HUES6 (cell line): ENCODE measurements around the gene HTR2C.
A peak's percentile ranks its signal among the peaks of the same experiment; 100 is the strongest.

Experiments used
- H3K27ac ChIP-seq: 2 replicates; pipeline ENCODE4 v1.7.0; 2013; ENCODE audit warnings: low read depth, mild to moderate bottlenecking, low read length, inconsistent platforms
- H3K27me3 ChIP-seq: 2 replicates; pipeline ENCODE4 v1.6.1; 2013; ENCODE audit warnings: low read length; ENCODE audit not compliant: control insufficient read depth, insufficient read depth
- H3K36me3 ChIP-seq: 2 replicates; pipeline ENCODE4 v1.6.1; 2013; ENCODE audit warnings: low read length; ENCODE audit not compliant: control insufficient read depth, insufficient read depth
- H3K4me1 ChIP-seq: 2 replicates; pipeline ENCODE4 v1.6.1; 2013; ENCODE audit warnings: low read length; ENCODE audit not compliant: control insufficient read depth, insufficient read depth
- H3K4me3 ChIP-seq: 2 replicates; pipeline ENCODE4 v1.5.1; 2013; ENCODE audit warnings: low read depth, low read length
- H3K9ac ChIP-seq: one replicate; pipeline ENCODE4 v1.6.1; 2013; ENCODE audit warnings: mild to moderate bottlenecking, low read length
- H3K9me3 ChIP-seq: 2 replicates; pipeline ENCODE4 v1.6.1; 2013; ENCODE audit warnings: low read depth, low read length; ENCODE audit not compliant: control insufficient read depth, insufficient read depth

HTR2C gene

GRCh38 chrX:114583646-114584374 is at the start of gene HTR2C:
TSS of gene HTR2C (plus strand) at chrX:114584086. CDS start at chrX:114726937, 142,851 bp downstream.
- H3K9me3 ChIP-seq, result no peaks in the 10 kb centered on the region
- peak within 1 kb of the TSS; percentile 51 for H3K4me3 ChIP-seq
- H3K4me1 ChIP-seq, result peaks cover 31% of the 10 kb centered on the region
- peak within 1 kb of the TSS; percentile 56 for H3K9ac ChIP-seq
- H3K27me3 ChIP-seq, result peaks cover 75% of the 10 kb centered on the region
- H3K27ac ChIP-seq, result no peak within 1 kb of the TSS
- peaks cover 2% of the 10 kb centered on the region; the same call in 1 of the 2 replicates for H3K36me3 ChIP-seq

- H3K27me3 ChIP-seq, result peaks cover 71% of the 10 kb centered on the region
- H3K4me1 ChIP-seq, result peaks cover 27% of the 10 kb centered on the region
- no peaks in the 10 kb centered on the region for H3K36me3 ChIP-seq
- no peaks in the 10 kb centered on the region for H3K9me3 ChIP-seq
- H3K27ac ChIP-seq, result no peak overlapping the region
- no peak overlapping the region for H3K9ac ChIP-seq
- no peak overlapping the region for H3K4me3 ChIP-seq
Measured at GRCh38 chrX:114580336-114580735, 3.5 kb upstream of the HTR2C start.

DNA sequence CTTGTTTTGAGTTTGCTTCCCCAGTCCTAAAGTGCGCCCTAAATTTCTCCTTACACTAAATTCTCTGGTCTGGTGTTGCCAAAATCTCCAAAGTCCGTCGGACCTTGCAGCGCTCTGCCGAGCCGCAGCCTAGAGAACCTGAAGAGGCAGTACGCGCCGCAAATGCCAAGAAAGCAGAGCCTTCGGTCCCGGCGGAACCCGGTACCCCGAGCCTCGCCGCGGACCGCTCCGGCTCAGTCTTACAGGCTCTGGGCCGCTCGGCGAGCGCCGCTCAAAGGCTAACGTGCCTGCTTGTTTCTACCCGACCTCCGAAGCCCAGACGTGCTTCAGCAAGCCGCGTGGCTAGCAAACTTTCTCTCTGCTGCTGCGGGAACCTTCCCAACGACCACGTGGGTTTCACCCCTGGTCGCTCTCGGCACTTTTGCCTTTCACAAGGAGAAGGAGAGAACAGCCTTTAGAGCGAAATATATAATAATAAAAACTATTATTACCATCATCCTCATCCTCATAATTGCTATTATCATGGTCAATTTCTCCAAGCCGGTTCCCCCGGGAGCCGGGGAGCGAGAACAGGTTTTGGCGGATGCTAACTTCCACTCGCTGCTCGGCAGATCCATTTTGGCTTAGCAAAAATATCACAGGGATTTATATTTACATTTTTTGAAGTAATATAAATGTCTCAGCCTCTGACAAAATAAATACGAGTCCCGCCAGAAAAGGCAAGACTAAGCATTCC is 2.2 kb upstream of the HTR2C start:
- peak overlapping the region; percentile 25 for H3K9ac ChIP-seq
- H3K27me3 ChIP-seq, result peaks cover 83% of the 10 kb centered on the region
- H3K4me3 ChIP-seq, result peak overlapping the region; percentile 51

GRCh38 chrX:114582264-114582632 is 1.6 kb upstream of the HTR2C start:
- H3K9me3 ChIP-seq, result no peaks in the 10 kb centered on the region
- peaks cover 31% of the 10 kb centered on the region for H3K4me1 ChIP-seq
- no peaks in the 10 kb centered on the region for H3K36me3 ChIP-seq
- H3K9ac ChIP-seq, result no peak overlapping the region
- H3K27me3 ChIP-seq, result peaks cover 83% of the 10 kb centered on the region
- H3K4me3 ChIP-seq, result peak overlapping the region; percentile 51
- H3K27ac ChIP-seq, result no peak overlapping the region

More for the DNA sequence above, 2.2 kb upstream of the HTR2C start:
- no peaks in the 10 kb centered on the region for H3K36me3 ChIP-seq
- no peaks in the 10 kb centered on the region for H3K9me3 ChIP-seq
- H3K27ac ChIP-seq, result no peak overlapping the region
- H3K4me1 ChIP-seq, result peaks cover 31% of the 10 kb centered on the region

DNA sequence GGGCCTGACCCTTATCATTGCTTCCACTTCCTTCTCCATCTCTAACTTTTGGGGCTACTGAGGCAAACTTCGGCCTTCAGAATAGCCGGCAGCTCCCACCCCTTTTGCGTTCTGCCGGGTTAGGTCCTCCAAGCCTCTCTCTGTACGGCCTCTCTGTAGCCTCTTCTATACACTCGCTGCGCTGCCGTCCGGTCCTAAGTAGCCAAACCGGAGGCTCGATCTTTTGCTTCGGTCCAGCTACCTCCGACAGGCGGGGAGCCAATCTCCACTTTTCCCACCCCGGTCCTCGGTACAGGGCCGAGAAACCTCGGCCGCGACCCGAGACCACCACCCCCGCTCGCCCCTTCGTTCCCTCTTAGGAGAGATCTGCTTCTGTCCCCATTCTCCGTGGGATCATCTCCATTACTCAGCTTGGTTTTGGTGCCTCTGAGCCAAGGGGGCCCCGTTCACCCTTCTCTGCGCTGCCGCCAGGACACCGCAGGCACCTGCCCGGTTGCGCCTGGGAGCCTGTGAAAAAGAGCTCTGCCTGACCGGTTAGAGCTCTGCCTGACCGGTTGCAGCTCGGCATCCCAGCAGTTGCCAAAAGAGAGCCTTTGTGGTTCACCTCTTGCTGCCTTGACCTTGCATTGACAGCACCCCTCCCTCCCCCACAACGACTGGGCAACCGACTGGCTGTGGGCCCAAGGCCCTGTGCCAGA is 1.0 kb upstream of the HTR2C start:
- Histone ChIP-seq H3K9me3 (no peaks in the 10 kb centered on the region), H3K36me3 (no peaks in the 10 kb centered on the region), H3K4me3 (peak overlapping the region; percentile 51), H3K9ac (no peak overlapping the region), H3K27ac (no peak overlapping the region), H3K4me1 (peaks cover 31% of the 10 kb centered on the region), H3K27me3 (peaks cover 83% of the 10 kb centered on the region)

DNA sequence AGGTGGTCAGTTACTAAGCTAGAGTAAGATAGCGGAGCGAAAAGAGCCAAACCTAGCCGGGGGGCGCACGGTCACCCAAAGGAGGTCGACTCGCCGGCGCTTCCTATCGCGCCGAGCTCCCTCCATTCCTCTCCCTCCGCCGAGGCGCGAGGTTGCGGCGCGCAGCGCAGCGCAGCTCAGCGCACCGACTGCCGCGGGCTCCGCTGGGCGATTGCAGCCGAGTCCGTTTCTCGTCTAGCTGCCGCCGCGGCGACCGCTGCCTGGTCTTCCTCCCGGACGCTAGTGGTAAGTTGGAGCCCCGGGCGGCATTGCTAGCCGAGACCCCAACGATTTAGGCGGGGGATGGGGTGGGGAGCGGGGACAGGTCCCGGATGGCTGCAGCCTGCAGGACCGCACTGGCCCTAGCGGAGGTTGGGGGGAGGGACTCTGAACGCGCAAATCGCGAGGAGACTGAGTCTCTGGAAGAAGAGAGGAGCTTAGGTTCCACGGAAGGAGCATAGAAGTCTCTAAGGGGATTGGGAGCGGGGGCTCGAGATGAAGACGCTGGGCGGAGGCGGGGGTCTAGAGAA is 573 bp downstream of the HTR2C start:
- no peaks in the 10 kb centered on the region for H3K9me3 ChIP-seq
- H3K27me3 ChIP-seq, result peaks cover 70% of the 10 kb centered on the region
- peaks cover 7% of the 10 kb centered on the region; the same call in 1 of the 2 replicates for H3K36me3 ChIP-seq
- peaks cover 31% of the 10 kb centered on the region for H3K4me1 ChIP-seq
- H3K9ac ChIP-seq, result peak overlapping the region; percentile 56
- no peak overlapping the region for H3K27ac ChIP-seq
- H3K4me3 ChIP-seq, result peak overlapping the region; percentile 49

DNA sequence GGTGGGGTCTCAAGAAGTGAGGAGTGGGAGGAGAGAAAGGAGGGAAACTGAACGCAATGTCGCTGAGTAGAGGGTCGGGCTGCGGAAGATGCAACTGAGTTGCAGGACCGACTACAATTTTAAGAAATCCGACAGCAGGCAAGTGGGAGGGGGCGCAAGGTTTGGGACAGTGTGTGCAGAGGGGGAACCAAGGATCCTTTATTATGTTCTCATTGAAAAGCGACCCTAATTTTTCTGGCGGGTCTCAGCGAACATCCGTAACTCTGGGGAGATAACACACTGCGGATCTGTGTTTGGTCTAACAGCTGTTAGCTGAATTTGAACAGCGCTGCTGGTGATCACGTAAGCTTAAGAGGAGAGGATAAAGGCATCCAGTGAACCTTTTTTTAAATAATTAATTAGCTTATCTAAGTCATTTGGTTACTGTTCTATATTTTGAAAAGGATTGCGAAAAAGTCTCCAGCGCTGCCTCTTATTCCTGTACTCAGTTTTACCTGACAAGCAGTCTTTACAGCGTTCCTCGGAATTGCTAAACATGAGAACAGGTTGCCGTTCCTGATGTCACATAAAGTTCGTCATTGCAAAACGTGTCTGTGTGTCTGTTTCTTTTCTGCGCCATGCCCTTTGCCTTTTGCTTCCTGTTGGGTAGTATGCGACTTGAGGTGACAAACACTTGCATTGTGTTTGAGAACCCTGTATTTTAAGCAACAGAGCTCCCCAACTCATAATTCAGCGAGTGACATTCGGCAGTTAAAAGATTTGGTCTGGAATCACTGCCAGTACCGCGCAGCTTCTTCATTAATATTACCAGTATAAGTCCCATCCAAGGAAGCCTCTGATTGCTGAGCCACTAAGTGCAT is 1.3 kb downstream of the HTR2C start:
- peaks cover 30% of the 10 kb centered on the region for H3K4me1 ChIP-seq
- peaks cover 63% of the 10 kb centered on the region for H3K27me3 ChIP-seq
- no peaks in the 10 kb centered on the region for H3K9me3 ChIP-seq
- no peak overlapping the region for H3K27ac ChIP-seq
- peaks cover 10% of the 10 kb centered on the region; the same call in 1 of the 2 replicates for H3K36me3 ChIP-seq
- H3K9ac ChIP-seq, result peak overlapping the region; percentile 9
- H3K4me3 ChIP-seq, result peak overlapping the region; percentile 49

- Histone ChIP-seq H3K4me1 (no peaks in the 10 kb centered on the region), H3K4me3 (no peak overlapping the region), H3K27me3 (peaks cover 4% of the 10 kb centered on the region), H3K9me3 (no peaks in the 10 kb centered on the region), H3K36me3 (peaks cover 42% of the 10 kb centered on the region), H3K9ac (no peak overlapping the region), H3K27ac (no peak overlapping the region)
Measured at GRCh38 chrX:114591121-114591520, 7.2 kb downstream of the HTR2C start.

DNA sequence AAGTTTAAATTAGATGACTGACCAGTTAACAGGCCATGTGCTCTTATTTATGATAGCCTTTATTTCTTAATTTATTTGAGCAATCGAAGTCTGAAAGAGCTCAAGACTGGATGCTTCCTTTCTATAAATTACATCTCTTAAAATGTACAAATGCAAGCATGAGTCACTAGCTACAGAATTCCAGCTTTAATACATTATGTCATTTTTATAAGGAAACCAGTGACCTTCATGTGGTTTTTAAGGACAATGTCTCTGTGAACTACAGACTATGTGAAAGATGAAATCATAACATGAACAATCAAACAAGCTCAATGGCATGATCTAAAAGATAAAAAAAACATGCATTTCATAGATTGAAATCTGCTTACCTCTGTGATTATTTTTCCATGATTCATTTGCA is 15.4 kb downstream of the HTR2C start:
- H3K9me3 ChIP-seq, result no peaks in the 10 kb centered on the region
- H3K4me1 ChIP-seq, result 0 out of 2 replicates have a peak, but pooled peaks cover 3% of the 10 kb centered on the region
- no peaks in the 10 kb centered on the region for H3K27me3 ChIP-seq
- peak overlapping the region; percentile 12 for H3K9ac ChIP-seq
- H3K4me3 ChIP-seq, result peak overlapping the region; percentile 72
- peak overlapping the region; percentile 28; the same call in 1 of the 2 replicates for H3K27ac ChIP-seq
- peaks cover 68% of the 10 kb centered on the region for H3K36me3 ChIP-seq

DNA sequence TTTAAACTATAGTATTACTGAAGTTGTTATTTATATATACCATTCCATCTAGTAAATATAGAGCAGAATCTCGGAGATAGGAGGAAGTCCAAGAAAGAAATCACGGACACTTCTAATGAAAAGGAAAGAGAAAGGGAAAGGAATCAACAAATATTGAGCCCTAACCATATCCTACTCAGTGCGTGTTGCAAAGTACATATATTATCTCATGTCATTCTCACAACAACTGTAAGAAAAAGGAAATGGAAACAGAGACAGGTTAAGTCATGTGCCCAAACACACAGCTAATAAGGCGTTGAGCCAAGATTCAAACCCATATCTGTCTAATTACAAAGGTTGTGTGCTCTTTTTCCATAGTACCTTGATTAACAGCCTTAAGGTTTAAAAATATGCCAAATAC is 16.0 kb downstream of the HTR2C start:
- Histone ChIP-seq H3K4me1 (0 out of 2 replicates have a peak, but pooled peaks cover 3% of the 10 kb centered on the region), H3K36me3 (peaks cover 67% of the 10 kb centered on the region), H3K27me3 (no peaks in the 10 kb centered on the region), H3K4me3 (peak overlapping the region; percentile 72), H3K9ac (peak overlapping the region; percentile 44), H3K27ac (0 out of 2 replicates have a peak overlapping the region, but pooled peaks have one; percentile 28), H3K9me3 (no peaks in the 10 kb centered on the region)
